HTR-8/SVneo (cell line): ENCODE data around the gene ZFYVE1.
A peak's percentile ranks its signal among the peaks of the same experiment; 100 is the strongest.
"Not testable (repeated sequence)": the region's sequence is repeated elsewhere in the genome, so short reads cannot be mapped to it uniquely, and the experiment has no call there.

Experiments
- DNase-seq: peaks from one replicate; pipeline ENCODE4 v3.0.0; 2011; ENCODE audit warnings: low spot score, mixed read lengths; ENCODE audit not compliant: insufficient read length
- FAIRE-seq: peaks from 2 replicates; lab custom pipeline; 2011; peaks lifted over from hg19 to GRCh38; lab: Jason Lieb, UNC

The ZFYVE1 gene

GRCh38 chr14:73026845-73027542, at the start of gene ZFYVE1:
ZFYVE1 (minus strand) TSS chr14:73027106; CDS start chr14:73024508, 2,598 bp downstream.
- peak; percentile 100 for FAIRE-seq
- peak; percentile 100 for DNase-seq

GRCh38 chr14:73069585-73069984, 42.7 kb upstream of the ZFYVE1 start:
- no peak for DNase-seq
- no peak for FAIRE-seq

GRCh38 chr14:73058922-73059673, 32.2 kb upstream of the ZFYVE1 start:
- FAIRE-seq (peak; percentile 73), DNase-seq (peak; percentile 68)

GRCh38 chr14:73058224-73058921, 31.5 kb upstream of the ZFYVE1 start, which contains the start of gene RBM25:
RBM25 (plus strand) TSS chr14:73058534; CDS start chr14:73071642, 13,108 bp downstream.
- FAIRE-seq = peak; percentile 100
- peak; percentile 100 for DNase-seq

GRCh38 chr14:73057944-73058223, 31.0 kb upstream of the ZFYVE1 start:
- no peak for FAIRE-seq
- no peak for DNase-seq

GRCh38 chr14:73055251-73055650, 28.3 kb upstream of the ZFYVE1 start:
- FAIRE-seq (no peak), DNase-seq (no peak)

- DNase-seq (no peak), FAIRE-seq (no peak)
Measured at GRCh38 chr14:73049428-73049827, 22.5 kb upstream of the ZFYVE1 start.

- no peak for FAIRE-seq
- DNase-seq = no peak
Measured at GRCh38 chr14:73047808-73048207, 20.9 kb upstream of the ZFYVE1 start.

- not testable (repeated sequence) for DNase-seq
- peak; percentile 78 for FAIRE-seq
Measured at GRCh38 chr14:73036706-73037450, 10.0 kb upstream of the ZFYVE1 start.

GRCh38 chr14:73027984-73028383, 1.1 kb upstream of the ZFYVE1 start:
- FAIRE-seq (no peak), DNase-seq (no peak)

- no peak for DNase-seq
- FAIRE-seq = no peak
Measured at GRCh38 chr14:73027546-73027945, 640 bp upstream of the ZFYVE1 start.

GRCh38 chr14:73026243-73026844, 562 bp downstream of the ZFYVE1 start:
- DNase-seq = no peak
- no peak for FAIRE-seq

GRCh38 chr14:73025544-73025943, 1.4 kb downstream of the ZFYVE1 start:
- FAIRE-seq = no peak
- DNase-seq = no peak

- FAIRE-seq = peak; percentile 51
- DNase-seq = no peak
Measured at GRCh38 chr14:73022051-73022450, 4.9 kb downstream of the ZFYVE1 start.

- FAIRE-seq, DNase-seq: not testable (repeated sequence)
Measured at GRCh38 chr14:73016011-73016410, 10.9 kb downstream of the ZFYVE1 start.

- FAIRE-seq, DNase-seq: not testable (repeated sequence)
Measured at GRCh38 chr14:73015552-73015951, 11.4 kb downstream of the ZFYVE1 start.

GRCh38 chr14:73014105-73014504, 12.8 kb downstream of the ZFYVE1 start:
- no peak for FAIRE-seq
- DNase-seq = no peak

- not testable (repeated sequence) for DNase-seq, FAIRE-seq
Measured at GRCh38 chr14:73011189-73011588, 15.7 kb downstream of the ZFYVE1 start.

GRCh38 chr14:73008501-73008900, 18.4 kb downstream of the ZFYVE1 start:
- FAIRE-seq (peak; percentile 67), DNase-seq (no peak)

- FAIRE-seq (peak; percentile 62), DNase-seq (no peak)
Measured at GRCh38 chr14:73007835-73008234, 19.1 kb downstream of the ZFYVE1 start.
